Ishikawa (cell line): ENCODE results near the gene MRPS16.

ENCODE experiments used
- CEBPB ChIP-seq: IDR thresholded peaks from 2 replicates; pipeline ENCODE4 v1.6.1; 2012
- CREB1 ChIP-seq: IDR thresholded peaks from 2 replicates; pipeline ENCODE4 v1.6.1; 2012; ENCODE audit warnings: low read depth
- EGR1 ChIP-seq: IDR thresholded peaks from 2 replicates; pipeline ENCODE4 v1.6.1; 2012
- EP300 ChIP-seq: IDR thresholded peaks from 2 replicates; pipeline ENCODE4 v1.6.1; 2012; ENCODE audit warnings: borderline replicate concordance
- FOXM1 ChIP-seq: IDR thresholded peaks from 2 replicates; pipeline ENCODE4 v1.6.1; 2012; ENCODE audit warnings: low read depth, borderline replicate concordance
- MAX ChIP-seq: IDR thresholded peaks from 2 replicates; pipeline ENCODE4 v1.6.1; 2012
- NFIC ChIP-seq: IDR thresholded peaks from 2 replicates; pipeline ENCODE4 v1.6.1; 2012
- RAD21 ChIP-seq: IDR thresholded peaks from 2 replicates; pipeline ENCODE4 v1.6.1; 2012; ENCODE audit warnings: low read depth
- TAF1 ChIP-seq: IDR thresholded peaks from 2 replicates; pipeline ENCODE4 v1.6.1; 2012; ENCODE audit warnings: low read depth, mild to moderate bottlenecking
- YY1 ChIP-seq: IDR thresholded peaks from 2 replicates; pipeline ENCODE4 v1.6.1; 2012; ENCODE audit warnings: low read depth
- ZBTB7A ChIP-seq: IDR thresholded peaks from 2 replicates; pipeline ENCODE4 v1.6.1; 2012; ENCODE audit warnings: low read depth

DNA sequence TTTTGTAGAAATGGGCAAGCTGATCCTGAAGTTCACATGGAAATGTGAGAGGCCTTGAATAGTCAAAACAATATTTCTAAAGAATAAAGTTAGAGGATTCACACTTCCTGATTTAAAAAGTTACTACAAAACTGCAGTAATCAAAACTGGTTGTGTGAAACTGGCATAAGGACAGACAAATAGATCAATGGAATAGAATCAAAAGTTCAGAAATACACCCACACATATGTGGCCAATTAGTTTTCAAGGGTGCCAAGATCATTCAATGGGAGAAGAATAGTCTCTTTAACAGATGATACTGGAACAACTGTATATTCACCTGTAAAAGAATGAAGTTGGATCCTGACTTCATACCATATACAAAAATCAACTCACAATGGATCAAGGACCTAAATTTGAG lies 33.1 kb downstream of the MRPS16 start:
- TF ChIP-seq YY1 (no peak), CREB1 (no peak), NFIC (no peak), MAX (no peak), ZBTB7A (no peak), TAF1 (no peak), EGR1 (no peak), FOXM1 (no peak), RAD21 (no peak), EP300 (no peak), CEBPB (no peak)
